HG03060 (cell line): ENCODE data around the gene DNAH3.
"Not testable (repeated sequence)": the region's sequence is repeated elsewhere in the genome, so short reads cannot be mapped to it uniquely, and the experiment has no call there.

Experiments used
- ATAC-seq: cut with Tn5 transposase; IDR thresholded peaks from one replicate; pipeline ENCODE4 v1.9.1; 2021; ENCODE audit warnings: low read depth, moderate number of reproducible peaks; ENCODE audit not compliant: unreplicated experiment

Gene DNAH3

GRCh38 chr16:21170116-21170515 lies 19.5 kb upstream of the DNAH3 start:
- ATAC-seq, result not testable (repeated sequence)

GRCh38 chr16:21169249-21169981 lies 18.8 kb upstream of the DNAH3 start:
- no peak for ATAC-seq

GRCh38 chr16:21167929-21168602 lies 17.4 kb upstream of the DNAH3 start:
- no peak for ATAC-seq

- no peak for ATAC-seq
Observed at GRCh38 chr16:21167360-21167759, 16.7 kb upstream of the DNAH3 start.

- ATAC-seq, result no peak
Observed at GRCh38 chr16:21166561-21166961, 15.9 kb upstream of the DNAH3 start.

- no peak for ATAC-seq
Observed at GRCh38 chr16:21164521-21165168, 14.0 kb upstream of the DNAH3 start.

- no peak for ATAC-seq
Observed at GRCh38 chr16:21163576-21163975, 12.9 kb upstream of the DNAH3 start.

GRCh38 chr16:21162661-21163151 lies 12.1 kb upstream of the DNAH3 start:
- no peak for ATAC-seq

- ATAC-seq, result no peak
Observed at GRCh38 chr16:21161211-21161610, 10.6 kb upstream of the DNAH3 start.

GRCh38 chr16:21160276-21160675 lies 9.6 kb upstream of the DNAH3 start:
- ATAC-seq, result no peak

GRCh38 chr16:21159281-21159951 lies 8.8 kb upstream of the DNAH3 start:
- no peak for ATAC-seq

GRCh38 chr16:21158208-21159110 lies 7.8 kb upstream of the DNAH3 start, which contains the start of gene LDAF1:
Gene LDAF1, plus strand, starts transcription at chr16:21158674. Its CDS starts 2,509 bp downstream, at chr16:21161183.
- ATAC-seq, result no peak

GRCh38 chr16:21157632-21158031 lies 7.0 kb upstream of the DNAH3 start:
- no peak for ATAC-seq

GRCh38 chr16:21156767-21157467 lies 6.3 kb upstream of the DNAH3 start:
- no peak for ATAC-seq

- not testable (repeated sequence) for ATAC-seq
Observed at GRCh38 chr16:21156011-21156410, 5.4 kb upstream of the DNAH3 start.

- ATAC-seq, result not testable (repeated sequence)
Observed at GRCh38 chr16:21153124-21153729, 2.6 kb upstream of the DNAH3 start.

GRCh38 chr16:21152160-21153030 lies 1.7 kb upstream of the DNAH3 start:
- ATAC-seq, result not testable (repeated sequence)

- ATAC-seq, result no peak
Observed at GRCh38 chr16:21145738-21146137, 4.9 kb downstream of the DNAH3 start.
